M059J (cell line): ENCODE measurements around the gene SLC10A7. TPM values are rescaled to one million over a fixed set of nuclear protein-coding genes. Genes with fewer than 3 reads are reported as not detected.

ENCODE experiments used
- DNase-seq: peaks from one replicate; pipeline ENCODE4 v3.0.0-alpha.2; 2012; ENCODE audit warnings: low read depth
- total RNA-seq: library from RNA; depleted of rRNA; stranded (reverse); fragments of >200 nt; shearing (Covaris generic); gene quantifications from 2 replicates; pipeline ENCODE4 v1.2.3, GENCODE V29; 2014

SLC10A7 gene
- total RNA-seq, 1 experiment from 2014 or later = 10.3 TPM

DNA sequence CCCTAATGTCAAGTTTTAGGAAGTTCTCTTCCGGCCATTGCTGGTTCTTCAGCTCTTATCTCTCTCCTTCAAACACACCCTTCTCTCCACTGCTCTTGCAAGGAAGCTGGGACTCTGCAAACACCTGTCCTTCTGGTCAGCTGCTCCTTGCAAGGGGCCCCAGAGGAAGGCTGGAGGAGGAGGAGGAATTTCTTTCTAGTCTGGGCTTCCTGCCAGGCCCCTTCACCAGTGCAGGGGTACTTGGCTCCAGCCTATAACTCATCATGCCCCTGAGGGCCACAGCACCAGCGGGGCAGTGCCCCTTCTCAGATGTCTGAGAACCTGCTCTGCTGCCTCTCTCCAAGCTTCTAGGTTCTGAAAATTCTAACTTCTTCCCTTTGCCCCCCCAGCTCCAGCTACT lies 260.7 kb downstream of the SLC10A7 start:
- DNase-seq = no peak

DNA sequence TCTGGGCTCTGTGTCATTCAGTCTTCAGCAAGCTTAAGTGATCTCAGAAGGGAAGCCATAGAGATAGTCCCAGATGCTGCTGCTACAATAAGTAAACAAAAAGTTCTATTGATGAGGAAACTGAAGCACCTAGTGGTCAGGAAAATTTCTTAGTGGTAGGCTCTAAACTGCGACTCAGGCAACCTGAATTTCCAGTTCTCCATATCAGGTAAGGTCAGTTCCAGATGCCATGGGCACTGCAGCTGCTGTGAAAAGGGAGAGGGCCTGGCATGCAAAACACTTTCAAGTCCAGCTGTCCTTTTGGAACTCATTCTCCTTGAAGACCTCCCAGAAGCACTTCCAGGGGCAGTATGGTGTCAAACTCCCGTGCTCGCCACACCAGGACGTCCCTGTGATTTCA lies 261.2 kb downstream of the SLC10A7 start:
- no peak for DNase-seq

DNA sequence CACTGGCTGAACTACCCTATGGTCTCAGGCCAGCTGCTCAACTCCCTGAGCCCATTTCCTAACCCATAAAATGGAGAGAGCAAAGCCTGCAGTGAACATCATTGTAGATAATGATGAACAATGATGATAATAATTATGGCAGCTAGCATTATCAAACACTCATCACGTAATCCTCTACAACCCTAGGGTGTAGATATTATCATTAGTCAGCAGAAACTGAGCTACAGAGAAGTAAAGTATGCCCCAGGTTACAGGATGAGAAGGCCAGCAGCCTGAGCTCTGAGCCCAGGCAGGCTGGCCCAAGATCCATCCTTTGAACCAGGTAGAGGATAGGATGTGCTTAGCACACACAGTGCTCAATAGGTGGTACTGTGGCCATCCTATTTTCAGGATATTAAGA lies 264.2 kb downstream of the SLC10A7 start:
- no peak for DNase-seq

DNA sequence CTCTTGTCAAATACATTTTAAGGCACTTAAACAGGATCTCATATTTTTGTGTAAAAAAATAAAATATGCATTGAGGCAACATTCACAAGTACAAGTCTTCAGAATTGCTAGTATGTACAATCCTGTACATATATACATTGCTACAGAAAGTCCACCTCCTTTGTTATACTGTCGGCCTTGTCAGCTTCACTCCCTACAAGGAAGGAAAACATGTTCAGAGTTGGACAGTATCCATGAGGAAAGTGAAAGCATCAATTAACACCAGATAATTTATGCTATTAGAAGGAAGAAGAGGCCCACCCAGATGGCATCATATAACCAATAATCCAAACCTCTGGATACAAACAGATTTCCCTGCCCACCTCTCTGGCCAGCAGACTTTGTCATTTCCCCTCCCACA lies 265.4 kb downstream of the SLC10A7 start:
- DNase-seq = no peak

DNA sequence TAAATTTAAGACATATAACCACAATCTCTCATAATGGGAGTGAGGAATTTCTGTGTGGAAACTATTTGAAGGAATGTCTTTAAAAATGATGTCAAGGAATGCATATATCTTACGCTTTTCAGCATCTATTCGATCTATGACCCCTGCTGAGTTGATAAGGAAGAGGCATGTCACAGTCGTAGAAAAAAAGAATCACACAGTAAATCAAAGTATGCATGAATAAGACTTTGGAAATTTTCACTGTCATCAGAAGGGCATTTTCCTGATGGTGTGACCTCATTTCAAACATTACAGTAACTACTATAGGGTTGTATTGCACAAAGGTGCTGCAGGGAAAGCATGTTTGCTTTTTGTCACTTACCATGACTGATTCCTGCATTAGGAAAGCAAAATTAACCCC lies 265.9 kb downstream of the SLC10A7 start:
- DNase-seq = peak; percentile 75

DNA sequence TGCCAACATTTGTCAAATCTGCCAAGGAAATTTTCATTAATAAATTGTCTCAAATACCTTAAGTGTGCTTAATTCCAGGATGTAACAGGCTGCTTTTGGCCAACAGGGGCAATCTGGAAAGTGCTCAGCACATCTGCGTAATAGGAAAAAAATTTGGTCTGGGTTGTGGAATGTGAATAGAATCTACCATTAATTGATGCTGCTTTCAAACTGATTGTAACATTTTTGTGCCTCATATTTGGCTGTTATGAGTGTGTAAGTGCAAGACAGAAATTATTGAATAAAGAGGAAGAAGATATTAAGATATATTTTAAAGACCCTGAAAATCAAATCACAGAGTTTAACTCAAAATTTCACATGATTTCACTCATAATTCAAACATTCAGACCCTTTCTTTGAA lies 266.3 kb downstream of the SLC10A7 start:
- peak; percentile 58 for DNase-seq

DNA sequence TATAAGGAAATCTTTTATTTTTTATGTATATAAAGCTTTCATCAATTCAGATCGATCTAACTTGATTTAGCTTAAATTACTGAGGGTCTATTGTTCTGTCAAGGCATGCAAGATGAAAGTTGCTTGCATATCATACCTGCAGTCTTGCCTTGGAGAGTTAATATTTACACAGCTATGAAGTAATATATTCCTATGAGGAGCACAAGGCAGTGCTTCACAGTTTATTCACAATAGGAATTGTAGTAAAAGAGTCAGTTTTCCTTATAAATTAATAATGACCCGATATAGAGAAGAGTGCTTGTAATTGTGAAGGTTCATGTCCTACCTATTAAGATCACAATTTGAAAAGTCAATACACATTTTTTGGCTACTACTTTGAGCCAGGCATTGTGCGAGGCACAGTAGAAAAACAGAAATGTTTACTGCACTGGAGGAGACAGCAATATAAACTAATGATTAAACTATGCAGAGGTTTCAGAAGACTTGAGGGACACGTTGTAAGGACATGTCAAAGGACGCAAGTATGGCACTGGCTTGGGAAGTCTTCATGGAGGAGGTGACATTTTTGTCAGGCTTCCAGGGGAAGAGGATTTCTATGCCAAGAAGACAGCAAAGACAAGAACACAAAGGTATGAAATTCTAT lies 268.6 kb downstream of the SLC10A7 start:
- DNase-seq = no peak

DNA sequence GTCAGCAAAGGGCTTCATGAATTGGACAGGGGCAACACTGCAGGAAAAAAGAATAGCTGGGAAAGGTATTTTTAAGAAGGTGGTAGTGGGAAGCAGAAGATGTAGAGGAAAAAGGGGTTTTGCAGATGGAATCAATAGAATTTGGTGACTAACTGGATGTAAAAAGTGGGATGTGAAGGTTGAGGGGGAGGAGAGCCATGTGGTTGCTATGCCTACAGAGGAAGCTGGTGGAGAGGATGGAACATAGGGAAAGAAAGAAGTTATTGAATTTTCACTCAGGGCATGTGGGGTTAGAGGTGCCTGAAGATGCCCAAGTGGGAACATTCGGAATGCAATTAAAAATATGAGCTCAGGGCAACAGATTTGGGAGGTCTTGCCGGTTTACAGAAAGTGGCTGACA lies 274.4 kb downstream of the SLC10A7 start:
- DNase-seq = no peak

DNA sequence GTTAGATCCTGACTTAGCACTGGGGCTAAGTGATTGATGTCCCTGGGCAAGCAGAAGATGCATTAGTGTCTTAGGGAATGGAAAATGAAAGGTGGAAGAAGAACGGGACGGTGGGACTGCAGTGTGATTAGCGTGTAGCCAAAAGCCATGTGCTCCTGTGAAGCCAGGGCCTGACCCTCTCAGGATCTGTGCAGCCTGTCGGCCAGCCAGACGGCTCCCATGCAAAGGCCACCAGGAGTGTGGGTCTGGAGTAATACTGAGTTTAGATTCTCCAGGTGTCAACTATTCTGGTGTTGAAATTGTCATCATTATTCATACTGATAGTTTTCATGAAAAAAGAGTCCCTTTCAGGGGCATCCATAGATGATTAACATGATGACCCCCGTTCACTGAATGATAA lies 275.4 kb downstream of the SLC10A7 start:
- DNase-seq = no peak

DNA sequence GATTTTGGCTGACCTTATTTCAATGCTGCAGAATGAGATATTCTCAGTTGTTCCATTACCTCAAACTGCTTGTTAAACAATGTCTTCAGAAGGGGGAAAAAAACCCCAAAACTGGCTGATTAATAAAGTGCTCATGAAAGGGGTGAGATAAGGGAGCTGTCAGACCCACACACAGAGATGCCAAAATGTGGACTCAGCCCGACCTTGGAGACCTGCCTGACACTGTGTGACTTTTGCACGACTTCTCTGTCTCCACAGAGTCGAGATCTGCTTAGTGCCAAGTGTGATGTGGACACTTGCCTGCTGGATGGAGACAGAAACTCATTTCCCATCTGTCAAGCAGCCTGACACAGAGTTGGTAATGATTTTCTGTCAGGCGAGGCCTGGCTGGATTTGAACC lies 275.9 kb downstream of the SLC10A7 start:
- DNase-seq = peak; percentile 15

DNA sequence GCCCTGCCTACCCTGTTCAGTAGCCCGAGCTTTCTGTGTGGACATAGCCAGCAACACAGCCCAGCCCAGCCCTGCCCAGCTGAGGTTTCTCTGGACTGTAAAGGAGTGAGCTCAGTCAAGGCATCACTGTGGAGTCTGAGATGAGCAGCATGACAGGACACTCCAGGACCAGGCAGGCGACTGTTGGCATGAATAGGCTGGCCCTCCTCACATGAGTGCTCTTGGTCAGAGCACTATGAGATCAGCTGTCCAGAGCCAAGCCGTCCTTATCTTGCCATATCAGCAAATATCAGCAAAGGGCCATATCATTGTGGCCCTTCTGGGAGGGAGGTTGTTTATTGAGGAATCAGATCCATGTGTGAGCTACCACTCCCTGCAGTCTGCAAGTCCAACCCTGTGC lies 276.5 kb downstream of the SLC10A7 start:
- DNase-seq = peak; percentile 18

DNA sequence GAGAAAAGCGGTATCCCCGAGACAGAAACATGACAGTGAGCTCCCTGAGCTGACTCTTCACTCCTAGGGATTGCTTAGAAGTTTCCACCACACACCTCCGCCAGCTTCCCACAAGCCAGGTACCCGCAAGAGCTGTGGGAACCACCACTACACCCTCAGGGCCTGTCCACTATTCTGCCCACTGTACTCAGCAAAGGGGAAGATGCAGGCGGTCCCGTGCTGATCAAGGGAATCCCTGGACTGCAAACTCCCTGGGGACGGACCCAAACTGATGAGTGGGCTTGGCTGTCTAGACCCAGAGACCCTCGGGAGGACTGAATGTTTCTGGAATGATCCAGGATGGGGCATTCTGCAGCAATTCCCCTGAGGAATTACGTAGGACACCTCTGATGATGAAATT lies 277.2 kb downstream of the SLC10A7 start:
- no peak for DNase-seq

DNA sequence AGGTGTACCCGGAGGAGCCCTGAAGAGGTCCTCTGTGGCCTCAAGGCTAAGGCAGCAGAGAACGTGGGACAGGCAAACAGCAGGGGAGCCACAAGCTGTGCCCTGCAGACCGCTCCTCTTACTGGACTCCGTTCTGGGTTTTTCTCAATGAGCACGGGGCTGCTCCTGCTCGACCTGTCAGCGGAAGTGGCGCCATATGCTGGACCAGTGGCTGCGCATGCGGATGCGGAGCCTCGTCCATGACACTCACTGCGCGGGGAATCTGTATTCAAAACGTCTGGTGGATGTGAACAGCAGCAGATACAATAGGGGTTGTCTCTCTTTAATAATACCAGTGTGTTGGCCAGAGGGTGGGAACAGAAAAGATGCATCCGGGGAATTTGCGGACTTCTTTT lies 277.9 kb downstream of the SLC10A7 start:
- no peak for DNase-seq

DNA sequence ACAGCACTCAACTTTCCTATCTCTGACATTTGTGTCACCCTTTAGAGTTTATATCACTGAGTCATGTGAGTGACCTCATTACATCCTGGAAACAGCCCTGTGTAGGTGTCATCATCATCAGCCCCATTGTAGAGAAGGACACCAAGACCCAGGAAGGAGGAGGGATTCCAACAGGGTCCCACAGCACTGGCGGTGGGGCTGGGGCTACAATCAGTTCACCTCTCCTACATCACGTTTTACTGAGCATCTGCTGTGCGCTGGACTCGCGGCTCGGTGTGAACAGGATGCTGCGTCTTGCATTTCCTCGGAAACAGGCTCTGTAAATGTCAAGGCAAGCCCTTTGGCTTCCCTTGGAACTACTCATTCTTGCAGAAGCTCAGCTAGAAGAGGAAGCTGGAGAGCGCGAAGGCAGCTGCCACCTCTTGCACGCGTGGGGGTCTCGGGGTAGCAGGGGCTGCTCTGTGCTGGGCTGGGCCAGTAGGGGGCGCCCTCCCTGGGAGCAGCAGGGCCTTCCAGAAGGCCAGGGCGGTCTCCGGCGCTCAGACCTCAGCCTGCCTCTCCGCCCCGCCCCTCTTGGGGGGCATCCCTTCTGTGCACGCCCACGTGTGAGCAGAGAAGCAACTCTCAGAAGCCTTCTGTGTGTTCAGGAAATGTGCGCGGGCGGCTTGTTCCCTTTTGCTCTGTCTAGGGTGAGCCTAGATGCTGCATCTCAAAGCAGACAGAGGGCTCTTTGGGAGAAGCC lies 278.4 kb downstream of the SLC10A7 start:
- peak; percentile 75 for DNase-seq

DNA sequence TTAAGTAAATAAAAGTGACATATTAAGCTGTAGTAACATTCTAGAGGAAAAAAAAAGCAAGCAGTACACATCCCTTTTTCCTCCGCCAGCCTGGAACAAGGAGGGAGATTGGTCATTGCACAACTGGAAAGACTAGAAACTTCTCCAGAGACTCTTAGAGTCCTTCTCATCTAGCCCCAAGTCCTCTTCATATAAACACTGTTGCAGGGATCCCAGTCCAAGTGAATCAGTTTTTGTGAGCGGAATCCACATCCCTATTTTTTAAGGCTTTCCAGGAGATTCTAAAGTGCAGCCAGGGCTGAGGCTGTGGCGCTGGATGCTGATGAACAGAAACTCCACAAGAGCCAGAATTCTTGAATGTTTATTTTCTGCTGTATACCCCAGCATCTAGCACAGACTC lies 283.6 kb downstream of the SLC10A7 start:
- DNase-seq = no peak

DNA sequence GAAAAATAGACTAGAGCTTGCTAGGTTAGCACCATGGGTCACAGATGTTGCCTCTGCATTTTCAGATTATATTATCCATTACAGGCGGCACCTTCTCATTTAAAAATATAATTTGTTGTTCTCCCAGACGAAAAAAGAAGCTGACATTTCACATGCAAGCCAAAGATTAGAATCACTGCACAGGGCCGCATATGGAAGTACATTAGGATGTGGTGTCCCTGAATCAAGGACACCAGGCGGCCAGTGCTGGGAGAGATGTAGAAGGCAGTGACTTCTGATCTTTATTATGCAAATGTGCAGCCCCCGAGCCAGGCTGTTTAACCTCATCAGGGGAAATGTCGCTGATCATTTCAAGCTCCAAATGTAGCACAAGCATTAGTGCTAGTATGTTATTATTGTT lies 284.6 kb downstream of the SLC10A7 start:
- no peak for DNase-seq

DNA sequence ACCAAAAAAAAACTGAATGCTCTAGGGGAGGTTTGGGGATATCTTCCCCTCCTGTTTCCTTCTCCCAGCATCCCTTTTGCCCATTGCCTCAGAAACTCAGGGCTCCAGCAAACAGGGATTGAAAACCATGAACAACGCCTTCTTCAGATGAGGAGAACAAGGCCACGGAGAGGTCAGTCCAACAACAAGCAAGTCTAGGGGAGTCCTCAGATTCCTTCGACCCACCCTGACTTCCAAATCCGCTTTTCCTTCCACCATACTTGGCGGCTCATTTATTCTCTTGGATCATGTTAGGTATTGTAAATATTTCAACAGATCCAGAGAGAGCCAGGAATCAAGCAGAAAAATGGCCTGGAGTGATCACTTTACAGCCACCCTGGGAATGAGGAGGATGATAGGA lies 285.5 kb downstream of the SLC10A7 start:
- no peak for DNase-seq

DNA sequence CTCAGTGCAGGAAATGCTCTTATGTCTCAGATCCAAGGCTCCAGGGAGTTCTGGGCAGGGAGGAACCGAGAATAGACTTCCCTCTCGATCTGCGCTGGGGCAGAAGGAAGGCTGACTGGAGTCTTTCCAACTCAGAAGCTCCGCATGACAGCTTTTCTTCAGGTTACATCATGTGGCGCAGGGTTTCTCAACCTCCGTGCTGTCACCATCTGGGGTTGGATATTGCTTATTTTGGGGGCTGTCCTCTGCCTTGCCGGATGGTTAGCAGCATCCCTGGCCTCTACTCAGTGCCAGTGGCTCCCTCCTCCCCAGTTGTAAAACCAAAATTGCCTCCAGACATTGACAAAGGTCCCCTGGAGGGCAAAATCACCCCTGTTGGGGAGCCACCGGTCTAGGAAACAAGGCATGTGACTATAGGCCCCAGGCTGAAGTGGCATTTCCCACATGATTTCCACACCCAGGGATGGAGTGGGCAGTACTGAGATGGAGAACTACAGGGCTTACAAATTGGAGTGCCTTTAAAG lies 286.0 kb downstream of the SLC10A7 start:
- no peak for DNase-seq

DNA sequence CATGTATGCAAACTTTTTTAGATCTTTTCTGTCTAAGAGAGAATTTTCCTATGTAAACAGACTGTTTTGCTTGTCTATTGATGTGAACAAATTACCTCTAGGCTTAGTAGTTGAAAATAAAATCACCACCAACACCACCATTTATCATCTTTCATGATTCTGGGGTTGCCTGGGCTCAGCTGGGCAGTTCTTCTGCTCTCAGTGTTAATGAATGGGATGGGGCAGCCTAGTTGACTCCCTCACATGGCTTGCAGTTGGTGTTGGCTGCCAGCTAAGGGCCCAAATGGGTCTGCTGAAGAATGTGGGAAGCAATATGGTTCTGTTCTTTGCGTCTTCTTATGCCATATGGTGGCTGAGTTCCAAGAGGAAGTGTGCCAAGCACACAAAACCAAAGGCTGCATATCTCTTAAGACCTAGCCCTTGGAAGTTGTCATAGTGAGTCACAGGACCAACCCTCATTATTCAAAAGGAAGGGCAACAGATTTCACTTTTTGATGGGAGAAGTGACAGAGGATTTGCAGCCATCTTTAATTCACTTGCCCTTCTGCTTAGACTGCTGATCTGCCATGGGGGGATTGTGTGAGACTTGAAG lies 289.5 kb downstream of the SLC10A7 start:
- peak; percentile 37 for DNase-seq

DNA sequence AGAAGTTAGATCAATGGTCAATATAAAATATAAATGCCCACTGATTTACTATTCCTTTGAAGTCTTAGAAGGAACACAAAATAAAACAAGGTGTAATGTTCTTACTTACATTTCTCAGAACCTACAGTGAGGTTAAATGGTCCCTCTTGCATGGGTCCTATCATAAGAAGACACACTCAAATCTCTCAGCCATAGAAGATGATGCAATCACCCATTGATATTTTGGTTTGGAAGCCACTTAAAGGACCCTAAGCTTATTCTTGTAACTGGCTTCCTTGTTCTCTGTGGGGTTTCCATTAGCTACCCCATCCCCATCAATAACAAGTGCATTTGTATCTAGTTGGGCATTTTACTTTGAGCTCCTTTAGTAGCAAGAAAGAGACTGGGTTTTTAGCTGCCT lies 292.3 kb downstream of the SLC10A7 start:
- DNase-seq = no peak

DNA sequence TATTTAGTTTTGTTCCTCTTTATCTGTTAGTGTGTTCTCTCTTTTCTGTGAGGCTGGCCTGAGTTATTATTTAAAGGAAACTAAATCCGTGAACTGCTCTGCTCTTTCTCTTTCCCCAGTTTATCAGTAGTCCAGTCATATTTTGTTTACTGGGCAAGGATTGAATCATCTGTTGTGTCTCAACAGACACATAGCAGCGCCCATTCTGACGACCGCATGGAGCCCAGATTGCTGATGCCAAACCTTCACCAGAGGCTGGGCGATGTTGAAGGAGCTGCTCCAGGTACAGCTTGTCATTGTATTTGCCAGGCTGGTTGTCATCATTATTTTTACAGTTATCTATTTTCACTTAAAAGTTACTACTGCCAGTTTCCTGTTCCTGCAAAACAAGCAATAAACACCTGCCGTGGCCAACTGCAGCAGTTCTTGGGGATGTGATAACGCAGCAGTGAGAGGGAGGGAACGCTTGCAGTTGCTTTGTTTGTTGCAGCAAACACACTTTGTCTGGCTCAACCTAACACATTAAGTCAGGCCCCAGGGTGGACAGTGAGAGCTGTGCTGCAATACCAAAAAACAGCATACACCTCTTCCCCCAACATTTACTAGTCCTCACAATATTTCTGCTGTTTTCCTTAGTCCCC lies 297.3 kb downstream of the SLC10A7 start:
- DNase-seq = no peak

DNA sequence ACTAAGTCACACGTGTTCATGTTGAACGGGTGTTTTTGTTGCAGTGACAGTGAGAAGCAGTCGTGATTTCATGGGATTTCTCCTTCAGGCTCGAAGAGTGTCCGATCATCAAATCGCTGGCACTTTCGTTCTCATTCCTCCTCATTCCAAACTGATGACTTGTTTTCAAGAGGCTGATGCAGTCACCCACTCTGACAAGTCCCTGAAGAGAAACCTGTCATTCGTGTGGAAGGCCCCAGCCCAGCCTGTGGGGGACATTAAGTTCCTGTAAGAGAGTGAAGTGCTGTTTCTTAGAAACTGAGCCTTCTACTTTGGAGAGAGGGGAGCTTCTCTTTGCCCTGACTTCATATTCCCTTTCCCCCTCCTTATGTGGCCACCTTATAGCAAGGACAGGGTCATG lies 299.4 kb downstream of the SLC10A7 start:
- peak; percentile 83 for DNase-seq

DNA sequence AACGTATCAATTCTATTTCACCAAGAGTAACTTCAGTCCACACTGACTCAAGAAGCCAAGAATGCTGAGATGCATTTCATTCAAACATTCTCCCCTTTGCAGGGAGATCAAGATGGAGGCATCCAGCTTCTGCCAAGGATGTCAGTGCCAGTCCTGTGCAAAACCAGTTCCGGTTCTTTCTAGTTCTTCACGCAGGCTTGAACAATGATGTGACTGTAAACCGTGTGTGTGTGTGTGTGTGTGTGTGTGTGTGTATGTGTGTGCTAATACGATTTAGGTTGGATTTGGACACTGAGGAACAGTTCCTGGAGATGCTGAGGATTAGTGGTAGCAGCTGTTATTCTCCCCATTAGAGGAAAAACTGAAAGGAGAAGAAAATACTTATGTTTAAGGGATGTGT lies 307.5 kb downstream of the SLC10A7 start, which contains the start of gene REELD1:
Gene REELD1 (plus strand): TSS at position 301 of the 400 bp plus-strand sequence. CDS start 2,415 bp downstream, outside the sequence.
- DNase-seq = no peak
